Endothelial cell (in vitro differentiated cells): ENCODE data around the gene SKI. TPM values are rescaled to one million over a fixed set of nuclear protein-coding genes. Genes with fewer than 3 reads are reported as not detected.

ENCODE experiments used
- DNase-seq: peaks from one replicate; pipeline ENCODE4 v3.0.0; 2021; ENCODE audit warnings: low spot score
- H3K27ac Mint-ChIP-seq: one replicate; pipeline ENCODE4 v1.8.0; 2021; ENCODE audit warnings: mixed read lengths, inconsistent platforms; ENCODE audit not compliant: unreplicated experiment
- H3K27me3 Mint-ChIP-seq: one replicate; pipeline ENCODE4 v1.8.0; 2021; ENCODE audit warnings: mild to moderate bottlenecking, moderate library complexity, mixed read lengths, inconsistent platforms; ENCODE audit not compliant: unreplicated experiment
- H3K36me3 Mint-ChIP-seq: one replicate; pipeline ENCODE4 v1.8.0; 2021; ENCODE audit warnings: mild to moderate bottlenecking, low read depth, mixed read lengths, inconsistent platforms; ENCODE audit not compliant: unreplicated experiment
- H3K4me1 Mint-ChIP-seq: one replicate; pipeline ENCODE4 v1.8.0; 2021; ENCODE audit warnings: mild to moderate bottlenecking, mixed read lengths, inconsistent platforms; ENCODE audit not compliant: unreplicated experiment
- H3K4me3 Mint-ChIP-seq: one replicate; pipeline ENCODE4 v1.8.0; 2021; ENCODE audit warnings: mild to moderate bottlenecking, mixed read lengths, inconsistent platforms; ENCODE audit not compliant: unreplicated experiment
- H3K9me3 Mint-ChIP-seq: one replicate; pipeline ENCODE4 v1.8.0; 2021; ENCODE audit warnings: mixed read lengths, inconsistent platforms; ENCODE audit not compliant: unreplicated experiment
- total RNA-seq: library from RNA; stranded (reverse); fragmentation: NEBNext Ultra II Directional; extraction: Animal tissue kit (Norgen Biotek cat#: 25700); gene quantifications from one replicate; pipeline ENCODE4 v1.2.1, GENCODE V29; 2021; ENCODE audit not compliant: unreplicated experiment
- TF ChIP-seq, protein P1 (sequence below): fragments of 200-600 bp; sonication (generic); IDR thresholded peaks from one replicate; pipeline ENCODE4 v1.5.0; 2021; ENCODE audit warnings: antibody characterized with exemption; ENCODE audit not compliant: unreplicated experiment

SKI gene
- total RNA-seq, 1 donor from 2014 or later: 73.3 TPM

DNA sequence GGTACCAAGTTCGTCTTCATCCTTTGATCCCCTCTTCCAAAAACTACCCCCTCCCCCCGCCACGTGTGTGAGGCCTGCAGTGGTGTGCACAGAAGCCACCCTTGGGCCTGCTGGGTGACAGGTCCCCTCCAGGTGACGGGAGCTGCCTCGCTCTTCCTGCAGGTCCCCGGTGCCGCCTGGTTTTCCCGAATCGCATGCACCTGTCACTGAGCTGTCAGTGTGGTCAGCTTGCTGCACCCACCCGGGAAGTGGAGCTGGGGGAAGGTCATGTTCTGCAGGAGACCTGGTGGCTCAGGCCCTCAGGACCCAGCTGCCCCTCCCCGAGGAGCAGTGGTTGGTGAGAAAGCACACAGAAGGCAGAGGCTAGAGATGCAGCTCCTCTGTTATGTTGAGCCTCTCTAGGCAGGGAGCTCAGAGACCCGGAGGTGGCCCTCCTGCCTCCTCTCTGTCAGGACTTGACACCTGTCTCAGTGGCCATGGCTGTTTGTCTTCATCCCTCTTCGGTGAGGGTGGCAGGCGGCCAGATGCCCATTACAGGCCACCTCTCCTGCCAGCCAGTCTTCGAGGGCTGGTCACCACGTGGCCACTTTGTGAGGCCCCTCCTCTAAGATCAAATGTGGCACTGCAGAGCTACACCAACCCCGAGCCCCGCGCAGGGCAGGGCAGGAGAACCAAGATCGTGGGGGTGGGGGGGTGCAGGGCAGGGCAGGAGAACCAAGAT, 60.9 kb downstream of the SKI start:
- H3K36me3 Mint-ChIP-seq: peaks cover 4% of the 10 kb centered on the region
- H3K27ac Mint-ChIP-seq: no peak overlapping the region
- H3K4me1 Mint-ChIP-seq: peaks cover 22% of the 10 kb centered on the region

DNA sequence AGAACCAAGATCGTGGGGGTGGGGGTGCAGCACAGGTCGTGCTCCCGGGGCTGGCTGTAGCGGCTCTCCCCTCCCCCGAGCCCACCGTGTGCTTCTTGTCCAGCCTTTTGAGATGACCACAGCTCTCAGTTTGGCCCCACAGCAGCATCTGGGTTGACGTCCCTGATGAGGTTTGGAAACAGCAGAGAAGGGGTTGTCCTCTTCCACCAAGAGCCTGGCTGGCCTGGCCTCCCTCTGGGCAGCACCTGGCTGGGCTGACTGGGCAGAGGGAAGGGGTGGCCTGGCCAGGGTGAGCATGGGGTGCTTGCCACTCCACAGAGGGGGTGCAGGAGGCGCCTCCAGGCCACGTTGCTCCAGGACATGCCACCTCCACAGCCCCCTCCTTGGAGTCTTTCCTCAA, 61.5 kb downstream of the SKI start:
- TF ChIP-seq, protein P1, sequence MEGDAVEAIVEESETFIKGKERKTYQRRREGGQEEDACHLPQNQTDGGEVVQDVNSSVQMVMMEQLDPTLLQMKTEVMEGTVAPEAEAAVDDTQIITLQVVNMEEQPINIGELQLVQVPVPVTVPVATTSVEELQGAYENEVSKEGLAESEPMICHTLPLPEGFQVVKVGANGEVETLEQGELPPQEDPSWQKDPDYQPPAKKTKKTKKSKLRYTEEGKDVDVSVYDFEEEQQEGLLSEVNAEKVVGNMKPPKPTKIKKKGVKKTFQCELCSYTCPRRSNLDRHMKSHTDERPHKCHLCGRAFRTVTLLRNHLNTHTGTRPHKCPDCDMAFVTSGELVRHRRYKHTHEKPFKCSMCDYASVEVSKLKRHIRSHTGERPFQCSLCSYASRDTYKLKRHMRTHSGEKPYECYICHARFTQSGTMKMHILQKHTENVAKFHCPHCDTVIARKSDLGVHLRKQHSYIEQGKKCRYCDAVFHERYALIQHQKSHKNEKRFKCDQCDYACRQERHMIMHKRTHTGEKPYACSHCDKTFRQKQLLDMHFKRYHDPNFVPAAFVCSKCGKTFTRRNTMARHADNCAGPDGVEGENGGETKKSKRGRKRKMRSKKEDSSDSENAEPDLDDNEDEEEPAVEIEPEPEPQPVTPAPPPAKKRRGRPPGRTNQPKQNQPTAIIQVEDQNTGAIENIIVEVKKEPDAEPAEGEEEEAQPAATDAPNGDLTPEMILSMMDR: no peak
- Mint-ChIP-seq H3K4me3 (no peak overlapping the region), H3K27me3 (peaks cover 6% of the 10 kb centered on the region), H3K4me1 (peaks cover 23% of the 10 kb centered on the region), H3K36me3 (peaks cover 4% of the 10 kb centered on the region), H3K27ac (peak overlapping the region; percentile 68), H3K9me3 (no peaks in the 10 kb centered on the region)
- DNase-seq: no peak

More for the DNA sequence above, 60.9 kb downstream of the SKI start:
- Mint-ChIP-seq H3K27me3 (peaks cover 7% of the 10 kb centered on the region), H3K4me3 (no peak overlapping the region), H3K9me3 (no peaks in the 10 kb centered on the region)
- TF ChIP-seq, protein P1: no peak
- no peak for DNase-seq

DNA sequence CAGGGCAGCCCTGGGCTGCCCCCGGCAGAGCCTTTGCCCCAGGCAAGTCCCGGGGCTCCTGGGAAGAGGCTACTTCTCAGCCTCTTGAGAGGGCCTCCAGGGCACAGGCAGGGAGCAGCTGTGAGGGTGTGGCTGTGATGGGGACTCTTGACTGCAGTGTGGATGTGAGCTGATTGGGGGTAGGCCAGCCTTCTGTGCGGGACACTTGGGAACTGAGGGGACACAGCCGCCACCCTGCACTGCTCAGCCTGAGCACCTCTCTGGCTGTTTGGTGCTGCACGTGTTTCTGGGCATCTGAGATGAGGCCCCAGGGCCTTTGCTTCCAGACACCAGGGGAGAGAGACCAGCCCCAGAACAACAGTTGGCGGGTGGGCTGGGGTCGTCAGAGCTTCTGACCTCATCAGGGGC, 62.1 kb downstream of the SKI start:
- H3K27ac Mint-ChIP-seq: peak overlapping the region; percentile 68
- no peak for DNase-seq
- H3K4me1 Mint-ChIP-seq: peaks cover 23% of the 10 kb centered on the region
- H3K9me3 Mint-ChIP-seq: no peaks in the 10 kb centered on the region
- TF ChIP-seq, protein P1: no peak
- no peak overlapping the region for H3K4me3 Mint-ChIP-seq
- peaks cover 6% of the 10 kb centered on the region for H3K27me3 Mint-ChIP-seq
- peaks cover 4% of the 10 kb centered on the region for H3K36me3 Mint-ChIP-seq

DNA sequence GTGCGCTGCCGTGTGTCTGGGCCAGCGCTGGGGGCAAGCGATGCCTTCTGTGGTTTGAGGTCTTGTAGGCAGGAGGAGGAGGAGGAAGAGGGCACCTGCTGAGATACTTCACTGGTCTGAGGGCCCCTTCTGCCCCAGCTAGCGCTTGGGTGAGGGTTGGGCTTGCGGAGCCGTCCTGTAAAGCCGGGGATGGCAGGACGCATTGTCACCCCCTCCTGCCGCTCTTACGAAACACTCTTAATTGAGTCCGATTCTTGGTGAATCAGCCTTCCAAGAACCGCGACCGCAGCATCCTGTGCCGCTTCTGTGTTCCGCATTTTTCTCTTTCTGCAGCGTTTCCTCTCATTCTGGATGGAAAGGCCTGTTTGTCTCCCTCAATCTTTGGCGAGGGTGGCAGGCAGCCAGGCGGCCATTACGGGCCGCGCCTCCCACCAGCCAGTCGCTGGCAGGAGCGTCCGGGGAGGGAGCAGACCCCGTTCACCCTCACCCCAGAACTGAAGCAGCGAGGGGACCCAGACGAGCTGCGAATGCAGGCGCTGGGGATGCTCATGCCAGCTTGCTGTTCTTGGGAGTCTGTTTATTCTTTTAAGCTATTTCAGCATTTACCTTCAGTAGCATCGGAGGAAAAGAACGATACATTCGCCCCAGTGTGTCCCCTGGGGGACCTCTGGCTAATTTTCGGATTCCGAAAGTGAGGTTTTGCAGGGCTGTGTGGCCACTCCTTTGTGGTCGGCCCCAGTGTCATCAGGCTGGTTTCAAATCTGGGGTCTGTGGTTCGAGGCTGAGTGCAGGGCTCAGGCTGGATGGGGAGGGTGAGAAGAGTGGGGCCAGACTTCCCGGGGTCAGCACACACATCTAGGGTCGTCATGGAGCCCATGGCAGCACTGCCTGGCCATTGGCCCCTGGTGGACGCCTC, 62.7 kb downstream of the SKI start:
- Mint-ChIP-seq H3K36me3 (peaks cover 4% of the 10 kb centered on the region), H3K9me3 (no peaks in the 10 kb centered on the region), H3K4me3 (no peak overlapping the region), H3K27me3 (peaks cover 6% of the 10 kb centered on the region), H3K27ac (peak overlapping the region; percentile 68), H3K4me1 (peaks cover 26% of the 10 kb centered on the region)
- no peak for DNase-seq
- TF ChIP-seq, protein P1: no peak

DNA sequence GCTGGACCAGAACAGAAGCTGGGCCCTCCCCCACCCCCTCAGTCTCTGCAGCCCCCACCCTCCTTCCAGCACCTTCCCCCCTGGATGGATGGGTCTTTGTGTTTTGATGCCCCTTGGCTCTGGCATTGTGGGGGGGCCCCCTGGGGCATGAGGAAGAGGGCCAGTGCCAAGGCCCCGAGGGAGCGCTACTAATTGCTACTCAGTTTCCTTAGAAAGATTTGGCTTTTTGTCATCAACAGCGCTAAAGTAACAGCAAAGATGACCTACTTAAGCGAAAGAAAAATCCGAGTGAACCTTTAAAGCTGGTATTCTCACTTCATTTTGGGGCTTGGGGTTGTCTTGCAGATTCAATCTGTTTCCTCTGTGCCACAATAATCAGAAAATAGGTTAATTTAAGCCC, 63.5 kb downstream of the SKI start:
- TF ChIP-seq, protein P1: no peak
- Mint-ChIP-seq H3K9me3 (no peaks in the 10 kb centered on the region), H3K27me3 (peaks cover 7% of the 10 kb centered on the region), H3K4me1 (peaks cover 30% of the 10 kb centered on the region), H3K4me3 (no peak overlapping the region), H3K36me3 (peaks cover 8% of the 10 kb centered on the region), H3K27ac (no peak overlapping the region)
- DNase-seq: no peak
